Dendritic cell treated with granulocyte-macrophage colony-stimulating factor and Interleukin-4, amounts not matched to agents 40 ng/mL and 50 ng/mL, for 4 days (primary cell): ENCODE data around the gene COX4I2.
"Not testable (repeated sequence)": the region's sequence is repeated elsewhere in the genome, so short reads cannot be mapped to it uniquely, and the experiment has no call there.

ENCODE experiments used
- H3K27ac Mint-ChIP-seq: one replicate; pipeline ENCODE4 v1.8.0; 2022; ENCODE audit warnings: mild to moderate bottlenecking, mixed read lengths
- H3K27me3 Mint-ChIP-seq: one replicate; pipeline ENCODE4 v1.8.0; 2022; ENCODE audit warnings: mild to moderate bottlenecking, mixed read lengths
- H3K36me3 Mint-ChIP-seq: one replicate; pipeline ENCODE4 v1.8.0; 2022; ENCODE audit warnings: low read depth, mixed read lengths
- H3K4me1 Mint-ChIP-seq: one replicate; pipeline ENCODE4 v1.8.0; 2022; ENCODE audit warnings: low read depth, mixed read lengths
- H3K4me3 Mint-ChIP-seq: one replicate; pipeline ENCODE4 v1.8.0; 2022; ENCODE audit warnings: mild to moderate bottlenecking, moderate library complexity, mixed read lengths
- H3K9me3 Mint-ChIP-seq: one replicate; pipeline ENCODE4 v1.8.0; 2022; ENCODE audit warnings: mixed read lengths
- intact Hi-C: fragments of 100-400 bp; cut with micrococcal nuclease; formaldehyde crosslinking; loops from one replicate; pipeline ENCODE4 v1.15.0; 2022

COX4I2 gene

DNA sequence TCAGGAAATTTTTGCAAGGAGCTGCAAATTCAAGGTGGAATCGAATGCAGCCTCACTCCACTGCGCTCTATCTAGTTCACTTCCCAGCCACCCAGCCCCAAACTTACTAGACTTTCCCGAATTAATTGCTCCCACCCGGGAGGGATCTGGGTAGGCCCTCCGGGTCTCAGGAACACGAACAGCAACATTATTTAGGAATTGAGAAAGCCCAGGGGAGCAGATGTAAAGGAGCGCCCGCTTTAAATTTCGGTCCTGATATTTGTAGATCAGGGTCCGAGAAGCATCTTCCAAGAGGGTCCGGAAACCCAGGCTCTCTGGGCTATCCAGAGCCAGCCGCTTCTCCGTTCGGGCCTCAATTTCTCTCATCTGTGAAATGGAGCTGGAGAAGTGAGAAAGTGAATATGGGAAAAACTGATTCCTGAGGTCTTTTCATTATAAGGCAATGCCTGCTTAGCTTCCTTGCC, 33.1 kb upstream of the COX4I2 start:
- Mint-ChIP-seq H3K27me3 (peaks cover 49% of the 10 kb centered on the region), H3K4me1 (peaks cover 37% of the 10 kb centered on the region), H3K36me3 (no peaks in the 10 kb centered on the region), H3K27ac (peak overlapping the region; percentile 50), H3K9me3 (no peaks in the 10 kb centered on the region), H3K4me3 (peak overlapping the region; percentile 91)
- intact Hi-C loops, result loop anchor here (2.0 kb wide), 1 partner anchor 32 kb away; no protein-coding TSS in a partner anchor

DNA sequence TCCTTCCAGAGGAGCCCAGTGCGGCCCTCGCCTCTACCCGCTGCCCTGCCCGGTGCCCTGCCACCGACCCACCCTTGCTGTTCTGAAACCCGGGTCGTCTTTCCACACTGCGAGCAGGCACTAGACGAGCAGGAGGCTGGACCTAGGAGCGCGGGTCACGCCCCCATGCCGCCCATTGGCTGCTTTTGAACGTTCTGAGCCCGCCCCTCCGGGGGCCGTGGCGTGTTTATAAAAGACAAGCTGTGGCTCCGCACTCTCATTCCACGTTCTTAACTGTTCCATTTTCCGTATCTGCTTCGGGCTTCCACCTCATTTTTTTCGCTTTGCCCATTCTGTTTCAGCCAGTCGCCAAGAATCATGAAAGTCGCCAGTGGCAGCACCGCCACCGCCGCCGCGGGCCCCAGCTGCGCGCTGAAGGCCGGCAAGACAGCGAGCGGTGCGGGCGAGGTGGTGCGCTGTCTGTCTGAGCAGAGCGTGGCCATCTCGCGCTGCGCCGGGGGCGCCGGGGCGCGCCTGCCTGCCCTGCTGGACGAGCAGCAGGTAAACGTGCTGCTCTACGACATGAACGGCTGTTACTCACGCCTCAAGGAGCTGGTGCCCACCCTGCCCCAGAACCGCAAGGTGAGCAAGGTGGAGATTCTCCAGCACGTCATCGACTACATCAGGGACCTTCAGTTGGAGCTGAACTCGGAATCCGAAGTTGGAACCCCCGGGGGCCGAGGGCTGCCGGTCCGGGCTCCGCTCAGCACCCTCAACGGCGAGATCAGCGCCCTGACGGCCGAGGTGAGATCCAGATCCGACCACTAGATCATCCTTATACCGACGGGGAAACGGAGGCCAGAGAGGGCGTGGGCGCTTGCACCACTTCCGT, 32.4 kb upstream of the COX4I2 start, which contains the start of gene ID1:
Gene ID1, plus strand, starts transcription at position 259 of the 871 bp plus-strand sequence. Its CDS starts 99 bp downstream, at position 358.
- peaks cover 38% of the 10 kb centered on the region for H3K4me1 Mint-ChIP-seq
- no peaks in the 10 kb centered on the region for H3K36me3 Mint-ChIP-seq
- no peaks in the 10 kb centered on the region for H3K9me3 Mint-ChIP-seq
- peaks cover 49% of the 10 kb centered on the region for H3K27me3 Mint-ChIP-seq
- H3K27ac Mint-ChIP-seq, result peak within 1 kb of the TSS; percentile 50
- intact Hi-C loops, result loop anchor here (2.0 kb wide), 1 partner anchor 32 kb away; no protein-coding TSS in a partner anchor
- H3K4me3 Mint-ChIP-seq, result peak within 1 kb of the TSS; percentile 91

DNA sequence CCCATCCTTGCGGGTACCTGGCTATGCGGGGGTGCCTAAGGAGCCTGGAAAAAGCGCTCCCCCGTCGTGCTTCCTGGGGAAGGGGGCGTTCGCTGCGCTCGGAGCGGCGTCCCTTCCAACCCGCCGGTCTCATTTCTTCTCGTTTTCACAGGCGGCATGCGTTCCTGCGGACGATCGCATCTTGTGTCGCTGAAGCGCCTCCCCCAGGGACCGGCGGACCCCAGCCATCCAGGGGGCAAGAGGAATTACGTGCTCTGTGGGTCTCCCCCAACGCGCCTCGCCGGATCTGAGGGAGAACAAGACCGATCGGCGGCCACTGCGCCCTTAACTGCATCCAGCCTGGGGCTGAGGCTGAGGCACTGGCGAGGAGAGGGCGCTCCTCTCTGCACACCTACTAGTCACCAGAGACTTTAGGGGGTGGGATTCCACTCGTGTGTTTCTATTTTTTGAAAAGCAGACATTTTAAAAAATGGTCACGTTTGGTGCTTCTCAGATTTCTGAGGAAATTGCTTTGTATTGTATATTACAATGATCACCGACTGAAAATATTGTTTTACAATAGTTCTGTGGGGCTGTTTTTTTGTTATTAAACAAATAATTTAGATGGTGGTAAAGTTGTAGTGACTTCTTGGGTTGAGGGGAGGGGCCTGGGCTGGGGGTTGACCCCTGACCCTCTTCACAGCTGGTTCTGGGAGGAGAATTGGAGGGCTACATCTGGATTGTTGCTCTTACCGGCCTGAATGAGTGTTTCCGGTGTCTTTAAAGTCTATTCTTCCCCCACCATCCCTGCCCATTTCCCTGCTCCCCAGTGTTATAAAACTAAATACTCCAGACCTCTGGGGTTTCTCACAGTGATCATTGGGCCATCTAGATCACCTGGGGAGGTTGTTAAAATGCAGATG, 31.6 kb upstream of the COX4I2 start:
- Mint-ChIP-seq H3K27me3 (peaks cover 49% of the 10 kb centered on the region), H3K4me1 (peaks cover 47% of the 10 kb centered on the region), H3K27ac (peak overlapping the region; percentile 50), H3K4me3 (peak overlapping the region; percentile 91), H3K36me3 (no peaks in the 10 kb centered on the region), H3K9me3 (no peaks in the 10 kb centered on the region)
- intact Hi-C loops, result loop anchor here (2.0 kb wide), 1 partner anchor 33 kb away; no protein-coding TSS in a partner anchor

DNA sequence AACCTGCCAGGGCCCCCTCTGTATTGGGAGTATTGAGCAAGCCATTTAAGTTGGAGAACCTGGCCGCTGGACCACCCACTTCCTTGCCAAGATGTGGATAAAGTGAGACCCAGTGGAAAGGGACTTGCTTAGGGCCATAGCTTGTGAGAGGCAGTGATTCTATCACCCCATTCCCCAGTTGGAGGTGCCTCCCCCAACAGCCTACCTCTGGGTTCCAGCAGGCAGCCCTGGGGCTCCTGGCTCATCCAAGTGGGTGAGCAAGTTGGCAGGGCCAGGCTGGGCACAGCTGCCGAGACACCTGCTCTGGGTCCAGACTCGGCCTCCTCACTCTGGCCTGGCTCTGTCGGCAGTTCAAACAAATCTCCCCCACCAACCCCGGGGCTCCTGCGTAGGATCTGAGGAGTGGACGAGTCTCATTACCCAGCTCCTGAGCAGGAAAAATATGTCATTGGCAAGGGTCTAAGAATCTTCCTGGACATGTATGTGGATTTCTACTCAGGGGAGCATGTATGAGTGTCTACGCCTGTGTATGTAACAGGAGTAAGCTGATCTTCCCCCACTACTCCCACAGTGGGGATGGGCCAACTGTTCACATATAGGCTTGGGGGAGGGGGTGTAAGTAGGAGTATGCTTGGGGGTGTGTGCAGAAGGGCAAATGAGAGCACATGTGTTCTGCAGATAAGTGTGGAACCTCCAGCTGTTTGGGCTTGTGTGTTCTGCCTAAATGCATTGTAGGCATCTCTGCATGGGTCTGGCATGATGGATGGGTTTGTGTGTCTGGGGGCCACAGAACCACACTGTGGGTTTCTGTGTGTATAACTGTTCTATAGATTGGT, 30.7 kb upstream of the COX4I2 start:
- Mint-ChIP-seq H3K36me3 (no peaks in the 10 kb centered on the region), H3K27me3 (peaks cover 49% of the 10 kb centered on the region)
- intact Hi-C loops, result no loop called here

DNA sequence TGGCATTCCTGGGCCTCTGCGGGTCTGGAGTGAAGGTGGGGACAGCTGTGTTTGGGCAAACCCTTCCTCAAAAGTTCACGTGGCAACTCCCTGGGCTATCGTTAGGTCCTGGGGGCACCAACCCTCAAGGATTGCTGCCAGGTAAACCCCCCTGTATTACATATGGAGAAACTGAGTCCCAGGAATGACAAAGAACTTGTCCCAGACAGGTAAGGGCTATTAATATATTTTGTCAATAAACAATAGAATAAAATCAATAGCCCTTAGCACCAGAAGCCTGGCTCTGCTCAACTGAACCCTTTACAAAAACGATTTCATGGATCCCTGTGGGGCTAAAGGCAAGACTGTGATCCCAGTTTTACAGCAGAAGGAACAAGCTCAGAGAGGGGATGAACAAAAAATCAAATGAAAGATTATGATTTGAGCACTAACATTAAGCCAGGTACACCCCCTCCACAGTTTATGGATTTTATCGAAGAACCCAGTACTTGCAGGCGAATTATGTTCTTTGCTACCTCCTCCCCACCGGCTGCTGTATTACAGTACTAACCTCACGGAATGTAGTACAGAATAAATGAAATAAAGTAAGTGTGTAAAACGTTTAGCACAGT, 30.0 kb upstream of the COX4I2 start:
- intact Hi-C loops, result no loop called here
- peaks cover 46% of the 10 kb centered on the region for H3K27me3 Mint-ChIP-seq

More for the DNA sequence above, 30.7 kb upstream of the COX4I2 start:
- H3K27ac Mint-ChIP-seq, result no peak overlapping the region
- no peak overlapping the region for H3K4me3 Mint-ChIP-seq
- H3K4me1 Mint-ChIP-seq, result peaks cover 51% of the 10 kb centered on the region
- no peaks in the 10 kb centered on the region for H3K9me3 Mint-ChIP-seq

GRCh38 chr20:31608251-31608945, 29.3 kb upstream of the COX4I2 start:
- Mint-ChIP-seq H3K27ac (no peak overlapping the region), H3K4me1 (peaks cover 56% of the 10 kb centered on the region), H3K4me3 (no peak overlapping the region), H3K9me3 (no peaks in the 10 kb centered on the region), H3K27me3 (peaks cover 43% of the 10 kb centered on the region), H3K36me3 (no peaks in the 10 kb centered on the region)
- intact Hi-C loops, result no loop called here

More for the DNA sequence above, 30.0 kb upstream of the COX4I2 start:
- Mint-ChIP-seq H3K4me1 (peaks cover 53% of the 10 kb centered on the region), H3K4me3 (no peak overlapping the region), H3K36me3 (no peaks in the 10 kb centered on the region), H3K9me3 (no peaks in the 10 kb centered on the region), H3K27ac (no peak overlapping the region)

GRCh38 chr20:31612271-31612640, 25.5 kb upstream of the COX4I2 start:
- intact Hi-C loops, result loop anchor here (1.0 to 10.0 kb wide), 4 partner anchors 10 to 147 kb away; no protein-coding TSS in a partner anchor
- H3K4me3 Mint-ChIP-seq, H3K9me3 Mint-ChIP-seq, H3K27ac Mint-ChIP-seq, H3K36me3 Mint-ChIP-seq, H3K27me3 Mint-ChIP-seq: not testable (repeated sequence)
- H3K4me1 Mint-ChIP-seq, result peaks cover 33% of the 10 kb centered on the region

GRCh38 chr20:31615416-31615815, 22.3 kb upstream of the COX4I2 start:
- intact Hi-C loops, result loop anchor here (10.0 kb wide), 1 partner anchor 151 kb away; no protein-coding TSS in a partner anchor
- H3K27ac Mint-ChIP-seq, result no peak overlapping the region

DNA sequence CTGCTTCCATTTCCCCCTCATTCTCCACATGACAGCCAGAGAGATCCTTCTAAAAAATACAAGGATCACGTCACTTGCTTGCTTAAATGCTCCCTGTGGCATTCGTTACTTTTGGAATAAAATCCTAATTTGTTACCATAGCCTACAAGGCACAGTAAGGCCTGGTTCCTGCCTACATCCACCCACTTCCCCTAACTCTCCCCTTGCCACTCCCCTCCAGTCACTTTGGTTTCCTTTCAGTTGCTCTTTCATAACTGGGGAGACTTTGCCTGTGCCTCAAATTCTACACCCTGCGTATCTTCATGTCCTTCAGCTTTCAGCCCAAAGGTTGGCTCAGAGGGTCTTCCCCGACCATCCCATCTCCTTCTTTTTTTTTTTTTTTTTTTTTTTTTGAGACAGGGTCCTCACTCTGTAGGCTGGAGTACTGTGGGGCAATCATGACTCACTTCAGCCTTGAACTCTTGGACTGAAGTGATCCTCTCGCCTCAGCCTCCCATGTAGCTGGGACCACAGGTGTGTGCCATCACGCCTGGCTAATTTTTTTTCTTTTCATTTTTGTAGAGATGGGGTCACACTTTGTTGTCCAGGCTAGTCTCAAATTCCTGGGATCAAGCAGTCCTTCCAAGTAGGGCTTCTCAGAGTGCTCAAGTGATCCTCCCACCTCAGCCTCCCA, 20.1 kb upstream of the COX4I2 start:
- no peaks in the 10 kb centered on the region for H3K9me3 Mint-ChIP-seq
- intact Hi-C loops, result loop anchor here (10.0 kb wide), 1 partner anchor 153 kb away; no protein-coding TSS in a partner anchor
- H3K4me3 Mint-ChIP-seq, result no peak overlapping the region
- peaks cover 13% of the 10 kb centered on the region for H3K4me1 Mint-ChIP-seq
- no peaks in the 10 kb centered on the region for H3K27me3 Mint-ChIP-seq
- no peaks in the 10 kb centered on the region for H3K36me3 Mint-ChIP-seq
- H3K27ac Mint-ChIP-seq, result peak overlapping the region; percentile 26

More at GRCh38 chr20:31615416-31615815, 22.3 kb upstream of the COX4I2 start:
- H3K36me3 Mint-ChIP-seq, result no peaks in the 10 kb centered on the region
- H3K9me3 Mint-ChIP-seq, result no peaks in the 10 kb centered on the region
- peaks cover 27% of the 10 kb centered on the region for H3K4me1 Mint-ChIP-seq
- no peak overlapping the region for H3K4me3 Mint-ChIP-seq
- no peaks in the 10 kb centered on the region for H3K27me3 Mint-ChIP-seq

DNA sequence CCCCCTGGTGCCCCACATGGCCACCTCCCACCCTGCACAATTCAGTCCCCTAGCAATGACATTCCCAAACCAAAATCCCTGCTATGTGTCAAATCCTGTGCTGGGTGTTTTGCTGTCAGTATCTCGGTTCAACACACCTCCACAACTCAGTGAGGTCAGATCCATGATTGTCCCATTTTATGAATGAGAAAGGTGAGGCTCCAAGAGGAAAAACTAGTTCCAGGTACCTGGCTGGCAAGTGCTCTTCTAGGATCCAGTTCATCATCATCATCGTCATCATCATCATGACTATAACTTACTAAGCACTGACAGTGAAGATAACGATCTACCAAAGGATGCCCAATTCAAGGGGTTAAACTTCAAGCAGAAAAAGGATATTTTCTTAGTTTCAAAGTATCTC, 17.5 kb upstream of the COX4I2 start:
- Mint-ChIP-seq H3K36me3 (no peaks in the 10 kb centered on the region), H3K27me3 (no peaks in the 10 kb centered on the region), H3K4me1 (peaks cover 6% of the 10 kb centered on the region), H3K27ac (no peak overlapping the region), H3K4me3 (no peak overlapping the region), H3K9me3 (no peaks in the 10 kb centered on the region)
- intact Hi-C loops, result no loop called here

- H3K4me1 Mint-ChIP-seq, H3K27me3 Mint-ChIP-seq, H3K27ac Mint-ChIP-seq, intact Hi-C loops, H3K36me3 Mint-ChIP-seq, H3K4me3 Mint-ChIP-seq, H3K9me3 Mint-ChIP-seq: not testable (repeated sequence)
Measured at GRCh38 chr20:31623123-31623505, 14.6 kb upstream of the COX4I2 start.

- H3K27me3 Mint-ChIP-seq, H3K36me3 Mint-ChIP-seq, intact Hi-C loops, H3K27ac Mint-ChIP-seq, H3K4me1 Mint-ChIP-seq, H3K4me3 Mint-ChIP-seq, H3K9me3 Mint-ChIP-seq: not testable (repeated sequence)
Measured at GRCh38 chr20:31626534-31626933, 11.2 kb upstream of the COX4I2 start.
